Pancreas (tissue), 10 donors: ENCODE results near the gene NPTXR. TPM values are rescaled to one million over a fixed set of nuclear protein-coding genes. Genes with fewer than 3 reads are reported as not detected.

ENCODE experiments used
- ATAC-seq, 4 donors: fragments of 200-7000 bp; cut with Tn5 transposase; one replicate each; pipeline versions ENCODE4 v1.8.0 to v1.9.1; 2020; ENCODE audit warnings: mild to moderate bottlenecking in 4 of 4, moderate library complexity in 4 of 4
- DNase-seq, 6 donors: peaks; one replicate each; pipeline ENCODE4 v3.0.0-alpha.2; 2020
- FAIRE-seq: peaks from 2 replicates; lab custom pipeline; 2012; peaks lifted over from hg19 to GRCh38; lab: Jason Lieb, UNC
- H3K27ac ChIP-seq, 4 donors: fragments of 200-600 bp; sonication (generic); 1 replicate in 3 of 4; 2 replicates in 1 of 4; pipeline versions ENCODE4 v1.5.0 to v1.8.0; 2020
- H3K27me3 ChIP-seq, 4 donors: fragments of 200-600 bp; one replicate each; pipeline ENCODE4 v1.8.0; 2021
- H3K36me3 ChIP-seq, 3 donors: fragments of 200-600 bp; sonication (generic) in 1 of 3; one replicate each; pipeline versions ENCODE4 v1.5.0 to v1.8.0; 2020 to 2021
- H3K4me1 ChIP-seq, 3 donors: fragments of 200-600 bp; one replicate each; pipeline ENCODE4 v1.8.0; 2021
- H3K4me3 ChIP-seq, 4 donors: fragments of 200-600 bp; sonication (generic) in 2 of 4; one replicate each; pipeline versions ENCODE4 v1.5.0 to v1.8.0; 2020 to 2021
- H3K9me3 ChIP-seq, 4 donors: fragments of 200-600 bp; one replicate each; pipeline ENCODE4 v1.8.0; 2021
- WGBS, 2 donors: extraction: QIAGEN DNeasy Blood & Tissue Kit; methylation state at CpG; one replicate each; pipeline ENCODE4 v1.1.7; 2013; 5-methylcytosine and 5-hydroxymethylcytosine counted together
- intact Hi-C, 3 donors: fragments of 100-400 bp; cut with DNase I; formaldehyde crosslinking; loops; one replicate each; pipeline versions ENCODE4 v1.11.1 to v1.14.2; 2022
- polyA plus RNA-seq, 2 donors: library from polyadenylated mRNA; stranded (reverse); fragments of 200-250 nt; gene quantifications; one replicate each; pipeline ENCODE4 v1.2.3, GENCODE V29; 2013
- total RNA-seq, 6 donors: library from RNA; stranded (reverse); fragmentation: NEBNext Ultra II Directional in 4 of 6; extraction: Animal tissue kit (Norgen Biotek cat#: 25700) in 4 of 6; gene quantifications; one replicate each; pipeline versions ENCODE4 v1.2.1 to v1.2.4, GENCODE V29; 2021 to 2023
- TF ChIP-seq, protein P1 (sequence below), 4 donors: fragments of 200-600 bp; sonication (generic) in 3 of 4; IDR thresholded peaks; one replicate each; pipeline versions ENCODE4 v1.5.0 to v1.8.0; 2021; ENCODE audit warnings: antibody characterized with exemption in 4 of 4
- donor health status: healthy with polysubstance abuse.
- donor health status: DM: no; HTN: no; CAD: no; lungs with moderate emphysema.
- donor health status: DM: no; HTN: no; CAD: no.
- donor health status: control.
- donor health status: control.
- donor health status: Bipolar disorder and iron deficiency.
- donor health status: DM: yes; HTN: yes; CAD: no.
- donor health status: DM: no; HTN: no; CAD: no.
- donor health status: DM: no; HTN: no; CAD: no.
- donor health status: DM: yes; HTN: yes; CAD: no.

NPTXR gene
- total and polyA plus RNA-seq, 8 donors: 3.0 to 11.0 (median 5.3) TPM

DNA sequence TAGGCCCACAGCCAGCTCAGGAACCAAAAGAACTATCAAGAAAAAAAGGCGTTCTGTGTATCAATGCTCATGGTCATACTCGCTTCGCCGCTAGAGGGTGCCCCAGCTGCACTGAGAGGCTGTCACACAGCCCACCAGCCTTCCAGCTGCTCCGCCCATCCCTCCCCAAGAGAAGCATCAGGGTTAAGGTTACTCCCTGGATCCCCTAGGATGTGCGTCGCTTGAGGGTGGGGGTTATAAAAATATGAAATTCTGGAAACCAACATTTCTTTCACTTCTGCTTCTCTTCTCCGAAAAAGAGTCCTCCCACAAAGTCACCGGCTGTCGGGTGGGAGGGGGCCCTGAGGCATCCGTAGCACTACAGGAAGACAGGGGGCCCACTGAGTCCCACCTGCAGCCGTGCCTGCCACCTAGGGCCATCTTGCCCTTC lies 26.5 kb upstream of the NPTXR start:
- DNase-seq (peak; percentile 75 to 92 (median 89)), FAIRE-seq (no peak), ATAC-seq (peak; percentile 32 to 66 (median 58))
- WGBS, 2 donors: 9 to 13% methylated on average over 12 of the region's 12 CpGs
- Histone ChIP-seq H3K27ac (peak overlapping the region in 3 of 4 donors; percentile 27 to 75 (median 75)), H3K27me3 (no peaks in the 10 kb centered on the region), H3K9me3 (no peaks in the 10 kb centered on the region), H3K4me1 (peaks cover 0 to 16% (median 13%) of the 10 kb centered on the region in 3 donors), H3K36me3 (peaks cover 0 to 8% (median 3%) of the 10 kb centered on the region in 3 donors), H3K4me3 (peak overlapping the region in 2 of 4 donors; percentile 64 to 69)
- TF ChIP-seq, protein P1, sequence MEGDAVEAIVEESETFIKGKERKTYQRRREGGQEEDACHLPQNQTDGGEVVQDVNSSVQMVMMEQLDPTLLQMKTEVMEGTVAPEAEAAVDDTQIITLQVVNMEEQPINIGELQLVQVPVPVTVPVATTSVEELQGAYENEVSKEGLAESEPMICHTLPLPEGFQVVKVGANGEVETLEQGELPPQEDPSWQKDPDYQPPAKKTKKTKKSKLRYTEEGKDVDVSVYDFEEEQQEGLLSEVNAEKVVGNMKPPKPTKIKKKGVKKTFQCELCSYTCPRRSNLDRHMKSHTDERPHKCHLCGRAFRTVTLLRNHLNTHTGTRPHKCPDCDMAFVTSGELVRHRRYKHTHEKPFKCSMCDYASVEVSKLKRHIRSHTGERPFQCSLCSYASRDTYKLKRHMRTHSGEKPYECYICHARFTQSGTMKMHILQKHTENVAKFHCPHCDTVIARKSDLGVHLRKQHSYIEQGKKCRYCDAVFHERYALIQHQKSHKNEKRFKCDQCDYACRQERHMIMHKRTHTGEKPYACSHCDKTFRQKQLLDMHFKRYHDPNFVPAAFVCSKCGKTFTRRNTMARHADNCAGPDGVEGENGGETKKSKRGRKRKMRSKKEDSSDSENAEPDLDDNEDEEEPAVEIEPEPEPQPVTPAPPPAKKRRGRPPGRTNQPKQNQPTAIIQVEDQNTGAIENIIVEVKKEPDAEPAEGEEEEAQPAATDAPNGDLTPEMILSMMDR (IDR thresholded peaks at IDR 0.05): peak; percentile 72 to 88 (median 84)
- intact Hi-C loops: loop anchor here in 1 of 3 donors (10.0 kb wide), 1 partner anchor 54 kb away; no protein-coding TSS in a partner anchor

DNA sequence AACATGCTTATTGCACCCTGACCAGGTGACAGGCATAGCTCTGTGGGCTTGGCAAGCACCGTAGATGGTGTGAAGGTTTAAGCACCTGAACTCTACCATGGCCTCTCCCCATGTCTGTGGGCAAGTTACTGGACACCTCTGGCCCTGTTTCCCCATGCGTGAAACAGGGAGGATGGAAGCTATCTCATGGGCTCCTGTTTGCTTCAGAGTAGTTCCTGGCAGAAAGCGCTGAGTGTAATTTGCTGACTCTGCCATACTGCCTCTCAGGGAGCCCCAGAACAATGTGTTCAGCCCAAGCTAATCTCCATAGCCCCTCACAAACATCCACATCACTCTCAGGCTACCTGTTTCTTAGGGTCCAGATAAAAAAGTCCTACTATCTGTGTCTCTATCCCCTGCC lies 25.8 kb upstream of the NPTXR start:
- H3K27ac ChIP-seq: no peak overlapping the region
- ATAC-seq (no peak), DNase-seq (no peak), FAIRE-seq (no peak)
- H3K9me3 ChIP-seq: no peaks in the 10 kb centered on the region
- peaks cover 0 to 8% (median 3%) of the 10 kb centered on the region in 3 donors for H3K36me3 ChIP-seq
- H3K4me1 ChIP-seq: peaks cover 6 to 23% (median 18%) of the 10 kb centered on the region in 3 donors
- TF ChIP-seq, protein P1 (IDR thresholded peaks at IDR 0.05): no peak
- no peak overlapping the region for H3K4me3 ChIP-seq
- intact Hi-C loops: loop anchor here in 2 of 3 donors (5.0 to 10.0 kb wide), 4 partner anchors 55 to 255 kb away; no protein-coding TSS in a partner anchor
- WGBS, 2 donors: 77 to 84% methylated on average over 3 of the region's 3 CpGs
- no peaks in the 10 kb centered on the region for H3K27me3 ChIP-seq

DNA sequence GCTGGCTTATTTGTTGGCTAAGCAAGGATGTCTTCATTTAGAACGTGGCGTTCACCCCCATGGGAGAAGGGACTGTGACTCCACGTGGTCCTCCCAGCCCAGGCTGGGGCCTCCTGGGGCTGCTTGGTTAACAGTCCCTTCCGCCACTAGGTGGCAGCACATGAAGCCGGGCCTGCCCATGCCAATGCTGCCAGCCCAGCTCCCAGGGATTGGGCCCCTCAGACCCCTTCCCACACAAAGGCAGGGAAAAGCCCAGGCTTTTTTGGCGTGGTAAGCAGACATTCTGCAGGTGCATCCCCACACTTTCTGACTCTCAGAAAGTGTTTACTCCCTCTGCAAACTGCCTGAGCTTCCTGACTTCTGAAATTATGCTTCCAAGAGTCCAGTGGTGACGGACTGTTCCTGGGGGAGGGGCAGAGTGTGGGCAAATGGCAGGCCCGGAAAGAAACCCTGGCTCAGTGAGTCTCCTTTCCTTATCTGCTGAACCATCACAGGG lies 25.1 kb upstream of the NPTXR start:
- DNase-seq (peak; percentile 69 to 96 (median 85)), ATAC-seq (peak; percentile 14 to 39 (median 32)), FAIRE-seq (no peak)
- Histone ChIP-seq H3K4me1 (peaks cover 13 to 29% (median 23%) of the 10 kb centered on the region in 3 donors), H3K4me3 (no peak overlapping the region), H3K9me3 (no peaks in the 10 kb centered on the region), H3K27me3 (no peaks in the 10 kb centered on the region), H3K27ac (no peak overlapping the region), H3K36me3 (peaks cover 0 to 8% (median 3%) of the 10 kb centered on the region in 3 donors)
- TF ChIP-seq, protein P1 (IDR thresholded peaks at IDR 0.05): peak; percentile 81 to 89 (median 84)
- intact Hi-C loops: loop anchor here in 2 of 3 donors (5.0 to 10.0 kb wide), 3 partner anchors 128 to 256 kb away; no protein-coding TSS in a partner anchor
- WGBS, 2 donors: 10 to 14% methylated on average over 8 of the region's 8 CpGs

DNA sequence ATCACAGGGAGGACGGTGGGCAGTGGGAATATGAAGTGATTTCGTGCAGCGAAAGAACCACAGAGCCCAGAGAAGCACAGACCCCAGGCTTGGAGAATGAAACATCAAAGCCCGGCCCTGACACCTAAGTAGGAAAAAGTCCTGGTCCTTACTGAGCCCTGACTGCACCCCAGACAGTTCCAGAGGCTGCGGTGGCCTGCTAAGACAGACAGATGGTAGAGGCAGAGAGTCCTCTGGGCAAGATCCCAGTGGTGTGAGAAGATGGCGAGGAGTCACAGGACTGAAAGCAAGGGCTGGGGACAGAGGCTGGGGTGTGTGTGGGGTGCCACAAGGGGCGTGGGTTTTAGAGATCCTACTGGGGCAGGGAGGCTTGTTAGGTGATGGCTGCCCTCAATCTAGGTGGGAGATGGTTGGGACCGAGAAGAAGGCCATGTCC lies 24.5 kb upstream of the NPTXR start:
- Histone ChIP-seq H3K27me3 (no peaks in the 10 kb centered on the region), H3K36me3 (peaks cover 0 to 8% (median 3%) of the 10 kb centered on the region in 3 donors), H3K4me1 (peaks cover 14 to 29% (median 23%) of the 10 kb centered on the region in 3 donors), H3K4me3 (no peak overlapping the region), H3K9me3 (no peaks in the 10 kb centered on the region), H3K27ac (no peak overlapping the region)
- 82 to 89% methylated on average over 8 of the region's 8 CpGs for WGBS, 2 donors
- intact Hi-C loops: loop anchor here in 2 of 3 donors (5.0 to 10.0 kb wide), 3 partner anchors 129 to 256 kb away; no protein-coding TSS in a partner anchor
- TF ChIP-seq, protein P1 (IDR thresholded peaks at IDR 0.05): no peak
- ATAC-seq (no peak), FAIRE-seq (no peak), DNase-seq (peak in 1 of 6 donors; percentile 41)
